GM12878 (cell line): Measurements from ENCODE around the gene GTF2F2. TPM values are rescaled to one million over a fixed set of nuclear protein-coding genes. Genes with fewer than 3 reads are reported as not detected.

ENCODE experiments used
- BRCA1 ChIP-seq: IDR thresholded peaks from 2 replicates; pipeline ENCODE4 v1.6.1; 2011; ENCODE audit warnings: low read depth, low read length, improper control_type of control experiment
- CBFB ChIP-seq: IDR thresholded peaks from 2 replicates; pipeline ENCODE4 v1.6.1; 2016; ENCODE audit warnings: antibody characterized with exemption, low read depth
- CEBPB ChIP-seq, 2 experiments: fragments of 150-350 bp in 1 of 2; IDR thresholded peaks; 2 replicates each; pipeline ENCODE4 v1.6.1; 2012 to 2014; ENCODE audit warnings: low read depth in 2 of 2, low read length in 2 of 2, borderline replicate concordance in 1 of 2, inconsistent platforms in 1 of 2
- CHD1 ChIP-seq: IDR thresholded peaks from 2 replicates; pipeline ENCODE4 v1.6.1; 2012; ENCODE audit warnings: low read depth, low read length, improper control_type of control experiment
- CHD2 ChIP-seq: IDR thresholded peaks from 2 replicates; pipeline ENCODE4 v1.6.1; 2011; ENCODE audit warnings: low read depth, low read length, improper control_type of control experiment, borderline replicate concordance
- EP300 ChIP-seq, 2 experiments: fragments of 150-350 bp in 1 of 2; IDR thresholded peaks; 2 replicates each; pipeline ENCODE4 v1.6.1; 2011 to 2012; ENCODE audit warnings: low read depth in 2 of 2, low read length in 2 of 2, borderline replicate concordance in 1 of 2, improper control_type of control experiment in 1 of 2, inconsistent platforms in 1 of 2; ENCODE audit not compliant: control insufficient read depth in 1 of 2
- FOXM1 ChIP-seq: IDR thresholded peaks from 2 replicates; pipeline ENCODE4 v1.6.1; 2012; ENCODE audit warnings: low read depth, mild to moderate bottlenecking, inconsistent platforms, low read length, moderate library complexity
- SKIL ChIP-seq: fragments of 450-650 bp; IDR thresholded peaks from 2 replicates; pipeline ENCODE4 v1.6.1; 2017; ENCODE audit warnings: mild to moderate bottlenecking, low read depth, inconsistent platforms; ENCODE audit not compliant: poor library complexity, severe bottlenecking
- TARDBP ChIP-seq: IDR thresholded peaks from 2 replicates; pipeline ENCODE4 v1.6.1; 2016; ENCODE audit warnings: borderline replicate concordance
- ZBTB4 ChIP-seq: fragments of 450-650 bp; formaldehyde crosslinking; IDR thresholded peaks from 2 replicates; pipeline ENCODE4 v1.4.0; 2022; ENCODE audit warnings: mild to moderate bottlenecking, moderate library complexity
- polyA plus RNA-seq, 11 experiments: library from polyadenylated mRNA; depleted of rRNA in 4 of 11; unstranded in 6 of 11; stranded (reverse) in 5 of 11; fragments of >200 nt; fragmentation: Nextera tagmentation in 4 of 11; fragmentation: Illumina TruSeq in 1 of 11; extraction: Ambion mirVana in 4 of 11; extraction: Trizol in 1 of 11; gene quantifications; 1 replicate in 1 of 11; 2 replicates in 10 of 11; pipeline versions ENCODE4 v1.2.1 to v1.2.3, GENCODE V29; 2011 to 2016; ENCODE audit warnings: inconsistent platforms in 2 of 11, missing spikeins in 2 of 11, low read depth in 1 of 11
- total RNA-seq, 4 experiments: library from RNA; depleted of rRNA in 3 of 4; stranded (reverse); fragments of >200 nt in 3 of 4; fragmentation: Illumina TruSeq in 1 of 4; extraction: Trizol in 1 of 4; gene quantifications; 2 replicates each; pipeline versions ENCODE4 v1.2.1 to v1.2.3, GENCODE V29; 2013 to 2021
- TF ChIP-seq, protein P1 (sequence below): fragments of 150-350 bp; IDR thresholded peaks from 2 replicates; pipeline ENCODE4 v1.6.1; 2014; ENCODE audit warnings: mild to moderate bottlenecking, low read depth, low read length
- TF ChIP-seq, protein P2 (sequence below): fragments of 450-650 bp; IDR thresholded peaks from 2 replicates; pipeline ENCODE4 v1.6.1; 2018; ENCODE audit warnings: borderline replicate concordance, mild to moderate bottlenecking; ENCODE audit not compliant: partially characterized antibody

Gene GTF2F2
- total and polyA plus RNA-seq, 10 of the 15 experiments (the other 5 are each of a cell fraction or from before 2014, with no cell fraction given): 14.5 to 30.8 (median 22.6) TPM

DNA sequence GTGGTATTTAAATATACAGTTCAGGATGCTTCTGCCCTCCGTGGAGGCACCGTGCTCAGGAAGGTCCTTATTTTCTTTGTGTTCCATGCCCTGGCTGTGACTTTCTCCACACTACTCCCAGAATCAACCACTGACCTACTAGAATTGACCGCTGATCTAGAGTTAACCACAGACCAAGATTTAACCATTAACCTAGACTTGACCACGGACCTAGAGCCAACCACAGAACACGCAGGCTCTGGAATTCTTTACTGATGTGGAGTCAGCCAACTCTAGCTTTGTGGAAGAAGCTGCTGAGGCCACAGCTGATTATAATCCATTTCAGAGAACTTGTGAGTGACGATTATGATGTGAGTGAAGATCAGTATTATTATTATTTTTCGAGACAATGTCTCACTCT lies 18.0 kb downstream of the GTF2F2 start (continued):
- TF ChIP-seq ZBTB4: no peak
- no peak for TF ChIP-seq CBFB
- TF ChIP-seq CEBPB (IDR thresholded peaks at IDR 0.05; ENCODE audit: borderline replicate concordance in 1 of 2, low read depth in 2 of 2, low read length in 2 of 2): no peak
- TF ChIP-seq FOXM1: no peak
- no peak for TF ChIP-seq CHD1
- TF ChIP-seq, protein P1, sequence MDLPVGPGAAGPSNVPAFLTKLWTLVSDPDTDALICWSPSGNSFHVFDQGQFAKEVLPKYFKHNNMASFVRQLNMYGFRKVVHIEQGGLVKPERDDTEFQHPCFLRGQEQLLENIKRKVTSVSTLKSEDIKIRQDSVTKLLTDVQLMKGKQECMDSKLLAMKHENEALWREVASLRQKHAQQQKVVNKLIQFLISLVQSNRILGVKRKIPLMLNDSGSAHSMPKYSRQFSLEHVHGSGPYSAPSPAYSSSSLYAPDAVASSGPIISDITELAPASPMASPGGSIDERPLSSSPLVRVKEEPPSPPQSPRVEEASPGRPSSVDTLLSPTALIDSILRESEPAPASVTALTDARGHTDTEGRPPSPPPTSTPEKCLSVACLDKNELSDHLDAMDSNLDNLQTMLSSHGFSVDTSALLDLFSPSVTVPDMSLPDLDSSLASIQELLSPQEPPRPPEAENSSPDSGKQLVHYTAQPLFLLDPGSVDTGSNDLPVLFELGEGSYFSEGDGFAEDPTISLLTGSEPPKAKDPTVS: no peak
- no peak for TF ChIP-seq BRCA1
- TF ChIP-seq TARDBP: no peak
- no peak for TF ChIP-seq CHD2
- TF ChIP-seq, protein P2, sequence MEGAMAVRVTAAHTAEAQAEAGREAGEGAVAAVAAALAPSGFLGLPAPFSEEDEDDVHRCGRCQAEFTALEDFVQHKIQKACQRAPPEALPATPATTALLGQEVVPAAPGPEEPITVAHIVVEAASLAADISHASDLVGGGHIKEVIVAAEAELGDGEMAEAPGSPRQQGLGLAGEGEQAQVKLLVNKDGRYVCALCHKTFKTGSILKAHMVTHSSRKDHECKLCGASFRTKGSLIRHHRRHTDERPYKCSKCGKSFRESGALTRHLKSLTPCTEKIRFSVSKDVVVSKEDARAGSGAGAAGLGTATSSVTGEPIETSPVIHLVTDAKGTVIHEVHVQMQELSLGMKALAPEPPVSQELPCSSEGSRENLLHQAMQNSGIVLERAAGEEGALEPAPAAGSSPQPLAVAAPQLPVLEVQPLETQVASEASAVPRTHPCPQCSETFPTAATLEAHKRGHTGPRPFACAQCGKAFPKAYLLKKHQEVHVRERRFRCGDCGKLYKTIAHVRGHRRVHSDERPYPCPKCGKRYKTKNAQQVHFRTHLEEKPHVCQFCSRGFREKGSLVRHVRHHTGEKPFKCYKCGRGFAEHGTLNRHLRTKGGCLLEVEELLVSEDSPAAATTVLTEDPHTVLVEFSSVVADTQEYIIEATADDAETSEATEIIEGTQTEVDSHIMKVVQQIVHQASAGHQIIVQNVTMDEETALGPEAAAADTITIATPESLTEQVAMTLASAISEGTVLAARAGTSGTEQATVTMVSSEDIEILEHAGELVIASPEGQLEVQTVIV: no peak
- TF ChIP-seq EP300 (IDR thresholded peaks at IDR 0.05; ENCODE audit: borderline replicate concordance in 1 of 2, control insufficient read depth in 1 of 2, low read depth in 2 of 2, low read length in 2 of 2): no peak
- no peak for TF ChIP-seq SKIL
